HK-2 (cell line): ENCODE results near the gene DIO3.
"Not testable (repeated sequence)": the region's sequence is repeated elsewhere in the genome, so short reads cannot be mapped to it uniquely, and the experiment has no call there.

Experiments used
- DNase-seq: peaks from one replicate; pipeline ENCODE4 v3.0.0-alpha.2; 2018; ENCODE audit not compliant: unreplicated experiment

The DIO3 gene

DNA sequence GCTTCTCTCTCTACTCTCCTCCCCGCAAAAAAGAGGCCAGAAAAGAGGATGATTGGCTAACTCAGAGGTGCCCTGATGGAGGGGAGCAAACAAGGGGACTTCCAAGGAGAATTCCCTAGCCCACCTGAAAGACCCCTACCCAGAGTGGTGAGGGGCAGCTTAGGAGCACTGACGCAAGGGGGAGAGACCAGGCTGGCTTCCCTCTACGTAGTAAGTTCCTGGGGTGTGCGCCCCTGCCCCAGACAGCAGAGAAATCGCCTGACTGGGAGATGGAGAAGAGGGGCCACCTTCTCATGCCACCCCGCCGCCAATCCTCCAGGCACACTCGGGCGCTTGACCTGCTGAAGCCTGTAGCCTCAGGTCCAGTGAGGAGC, 2.1 kb upstream of the DIO3 start:
- no peak for DNase-seq

DNA sequence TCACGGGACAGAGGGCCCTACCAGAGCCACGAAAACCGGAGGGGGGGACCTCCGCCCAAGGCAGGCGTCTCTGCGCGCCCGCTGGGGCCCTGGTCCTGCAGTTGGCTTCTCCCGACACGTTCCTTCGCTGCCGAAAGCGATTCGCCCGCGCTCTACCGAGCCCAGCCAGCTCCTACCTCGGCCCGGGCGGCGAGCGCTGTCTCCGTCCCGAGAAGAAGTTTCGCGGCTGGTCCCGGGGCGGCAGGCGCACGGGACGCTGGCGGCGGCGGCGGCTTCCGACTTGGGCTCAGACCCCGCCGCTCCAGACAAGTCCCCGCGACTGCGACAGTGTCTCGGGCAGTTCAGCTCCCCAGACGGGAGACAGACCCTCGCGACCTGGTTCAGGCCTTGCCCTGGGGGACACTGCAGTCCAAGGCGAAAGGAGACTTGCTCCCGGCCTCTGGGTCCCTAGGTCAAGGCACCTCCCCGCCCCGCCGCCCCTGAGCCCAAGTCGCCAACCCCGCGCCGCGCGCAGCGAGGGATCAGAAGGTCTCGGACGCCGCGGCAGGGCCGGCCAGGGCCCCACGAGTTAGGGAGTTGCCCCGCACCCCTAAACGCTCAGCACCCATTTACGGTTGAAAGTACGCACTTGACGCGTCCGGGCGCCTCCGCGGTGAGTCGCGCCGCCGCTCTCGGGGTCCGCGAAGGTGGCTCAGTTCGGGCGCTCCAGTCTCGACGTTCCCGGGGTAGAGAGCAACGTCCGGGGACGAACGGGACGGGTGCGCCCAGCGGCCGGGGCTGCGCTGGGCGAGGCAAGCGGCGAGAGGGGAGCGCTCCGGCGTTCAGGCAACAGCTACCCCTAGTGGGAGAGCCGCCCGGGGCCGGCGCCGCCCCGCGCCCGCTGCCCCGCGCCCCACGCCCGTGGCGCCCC, 1.4 kb upstream of the DIO3 start:
- DNase-seq, result no peak

DNA sequence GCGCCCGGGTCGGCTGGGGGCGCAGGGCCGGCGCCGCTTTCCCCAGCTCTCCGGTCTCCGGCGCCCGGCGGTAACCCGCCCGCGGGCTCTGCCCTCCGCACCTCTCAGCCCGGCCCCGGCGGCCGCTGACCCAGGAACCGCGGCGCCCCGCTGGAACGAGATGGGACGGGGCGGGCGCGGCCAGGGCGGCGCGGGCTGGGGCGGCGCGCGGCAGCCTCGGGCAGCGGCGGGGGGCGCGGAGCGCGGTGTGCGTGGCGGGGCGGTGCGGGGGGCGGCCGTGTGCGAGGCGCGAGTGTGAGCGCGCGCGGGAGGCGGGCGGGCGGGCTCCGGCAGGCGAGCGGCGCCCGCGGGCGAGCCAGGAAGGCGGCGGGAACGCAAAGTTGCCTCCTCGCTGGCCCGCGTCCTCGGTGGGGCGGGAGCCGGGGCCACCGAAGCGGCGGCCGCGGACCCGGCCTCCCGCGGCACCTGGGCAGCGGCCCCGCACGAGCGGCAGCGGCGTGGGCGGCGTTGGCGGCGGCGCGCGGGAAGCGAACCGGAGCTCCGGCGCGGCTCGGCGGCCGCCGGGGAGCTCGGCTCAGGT, 671 bp upstream of the DIO3 start:
- DNase-seq, result no peak

DNA sequence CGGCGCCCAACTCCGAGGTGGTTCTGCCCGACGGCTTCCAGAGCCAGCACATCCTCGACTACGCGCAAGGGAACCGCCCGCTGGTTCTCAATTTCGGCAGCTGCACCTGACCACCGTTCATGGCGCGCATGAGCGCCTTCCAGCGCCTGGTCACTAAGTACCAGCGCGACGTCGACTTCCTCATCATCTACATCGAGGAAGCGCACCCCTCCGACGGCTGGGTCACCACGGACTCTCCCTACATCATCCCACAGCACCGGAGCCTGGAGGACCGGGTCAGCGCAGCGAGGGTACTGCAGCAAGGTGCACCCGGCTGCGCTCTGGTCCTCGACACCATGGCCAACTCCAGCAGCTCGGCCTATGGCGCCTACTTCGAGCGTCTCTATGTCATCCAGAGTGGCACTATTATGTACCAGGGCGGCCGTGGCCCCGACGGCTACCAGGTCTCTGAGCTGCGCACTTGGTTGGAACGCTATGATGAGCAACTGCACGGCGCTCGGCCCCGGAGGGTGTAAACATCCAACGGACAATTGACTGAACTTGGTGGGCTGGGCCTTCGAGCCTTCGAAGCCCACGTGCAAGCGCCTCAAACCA, 699 bp downstream of the DIO3 start:
- DNase-seq, result no peak

DNA sequence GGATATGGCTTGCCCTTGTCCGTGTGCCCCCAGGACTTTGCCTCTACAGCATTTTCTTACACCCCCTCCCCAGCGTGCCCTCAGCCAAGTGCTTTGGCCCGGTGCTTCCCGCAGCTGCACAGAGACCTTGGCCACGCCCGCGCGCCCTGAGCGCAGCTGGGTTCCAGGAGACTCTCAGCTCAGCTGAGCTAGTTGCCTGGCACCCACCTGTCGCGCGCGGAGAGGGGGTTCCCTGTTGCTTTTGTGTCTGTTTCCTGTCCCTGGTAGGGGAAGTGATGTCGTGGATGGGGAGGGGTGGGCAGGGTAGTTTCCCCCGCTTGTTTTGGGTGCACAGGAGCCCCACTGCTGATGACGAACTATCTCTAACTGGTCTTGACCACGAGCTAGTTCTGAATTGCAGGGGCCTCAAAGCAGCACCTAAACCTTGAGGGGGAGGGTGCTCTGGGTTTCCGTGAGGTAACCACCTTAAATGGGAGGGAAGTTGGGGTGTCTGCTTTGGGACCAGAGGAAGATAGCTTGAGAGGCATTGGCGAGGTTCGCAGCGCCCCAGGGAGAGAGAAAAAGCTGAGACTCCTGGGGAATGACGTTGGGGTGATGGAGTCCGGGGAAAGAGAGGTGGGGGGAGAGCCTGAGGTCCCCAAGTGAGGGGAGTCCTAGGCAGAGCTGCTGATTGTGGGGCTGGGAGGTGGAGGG, 1.5 kb downstream of the DIO3 start:
- no peak for DNase-seq

DNA sequence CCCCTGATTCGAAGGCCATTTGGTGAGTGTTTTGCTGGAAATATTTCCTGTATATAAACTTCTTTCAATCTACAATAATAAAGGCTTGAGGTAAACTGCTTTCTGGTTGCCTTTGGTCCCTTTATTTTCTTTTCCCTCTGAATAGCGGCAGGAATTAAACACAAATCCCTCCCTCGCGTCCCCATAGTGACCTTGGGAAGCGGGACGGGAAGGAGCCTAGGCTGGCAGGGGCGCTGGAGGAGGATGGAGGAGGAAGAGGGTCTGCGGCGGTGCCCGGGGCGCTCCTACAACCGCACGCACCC, 2.0 kb downstream of the DIO3 start:
- no peak for DNase-seq

DNA sequence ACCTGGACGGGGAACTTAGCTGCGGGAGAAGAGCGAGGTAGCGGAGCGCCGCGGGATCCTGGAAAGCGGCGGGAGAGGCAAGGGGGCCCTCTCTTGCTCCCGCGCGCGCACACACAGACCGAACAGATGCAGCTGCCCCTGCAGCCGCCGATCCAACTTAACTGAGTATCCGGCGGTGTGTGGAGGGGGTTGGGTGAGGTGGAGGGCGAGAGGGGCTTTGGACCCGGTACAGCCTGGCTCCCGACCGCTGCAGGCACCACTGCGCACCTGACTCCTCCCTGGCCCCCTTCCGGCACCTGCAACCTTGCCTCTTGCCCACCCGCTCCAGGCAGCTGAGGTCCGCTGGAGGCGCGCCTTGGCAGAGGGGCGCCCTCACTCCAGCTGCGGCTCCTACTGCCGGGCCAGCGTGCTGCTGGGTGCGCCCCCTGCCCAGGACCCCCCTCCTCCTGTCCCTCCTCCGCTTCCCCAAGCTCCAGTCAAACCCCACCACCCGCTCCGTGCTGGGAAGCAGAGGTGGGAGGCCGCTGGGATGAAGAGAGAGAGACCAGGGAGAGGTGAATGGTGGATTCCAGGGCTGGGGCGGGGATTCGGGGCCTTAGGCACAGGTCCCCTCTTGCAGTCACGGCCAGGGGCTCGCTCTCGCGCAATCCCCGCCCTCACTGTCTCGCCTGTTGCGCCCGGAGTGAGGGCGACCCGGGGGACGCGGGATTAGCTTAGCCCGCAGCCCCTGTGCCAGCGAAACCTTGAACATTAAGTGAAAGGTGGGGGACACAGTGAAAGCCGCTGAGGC, 2.6 kb downstream of the DIO3 start:
- no peak for DNase-seq

DNA sequence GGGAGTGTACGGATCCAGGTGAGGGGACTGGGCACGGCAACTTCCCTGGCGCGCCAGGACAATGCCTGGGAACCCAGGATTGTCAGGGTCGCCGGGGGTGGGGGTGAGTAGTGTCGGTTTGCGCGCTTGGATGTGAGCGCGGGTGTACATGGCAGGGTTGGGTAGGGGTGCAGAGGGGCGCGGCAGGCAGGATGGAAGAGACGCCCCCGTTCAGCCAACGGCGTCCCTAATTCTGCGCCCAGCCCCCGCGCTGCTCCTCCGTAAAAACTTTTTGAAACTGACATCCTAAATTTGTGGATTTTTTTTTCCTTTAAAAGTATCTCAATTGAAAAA, 3.1 kb downstream of the DIO3 start:
- DNase-seq, result no peak

DNA sequence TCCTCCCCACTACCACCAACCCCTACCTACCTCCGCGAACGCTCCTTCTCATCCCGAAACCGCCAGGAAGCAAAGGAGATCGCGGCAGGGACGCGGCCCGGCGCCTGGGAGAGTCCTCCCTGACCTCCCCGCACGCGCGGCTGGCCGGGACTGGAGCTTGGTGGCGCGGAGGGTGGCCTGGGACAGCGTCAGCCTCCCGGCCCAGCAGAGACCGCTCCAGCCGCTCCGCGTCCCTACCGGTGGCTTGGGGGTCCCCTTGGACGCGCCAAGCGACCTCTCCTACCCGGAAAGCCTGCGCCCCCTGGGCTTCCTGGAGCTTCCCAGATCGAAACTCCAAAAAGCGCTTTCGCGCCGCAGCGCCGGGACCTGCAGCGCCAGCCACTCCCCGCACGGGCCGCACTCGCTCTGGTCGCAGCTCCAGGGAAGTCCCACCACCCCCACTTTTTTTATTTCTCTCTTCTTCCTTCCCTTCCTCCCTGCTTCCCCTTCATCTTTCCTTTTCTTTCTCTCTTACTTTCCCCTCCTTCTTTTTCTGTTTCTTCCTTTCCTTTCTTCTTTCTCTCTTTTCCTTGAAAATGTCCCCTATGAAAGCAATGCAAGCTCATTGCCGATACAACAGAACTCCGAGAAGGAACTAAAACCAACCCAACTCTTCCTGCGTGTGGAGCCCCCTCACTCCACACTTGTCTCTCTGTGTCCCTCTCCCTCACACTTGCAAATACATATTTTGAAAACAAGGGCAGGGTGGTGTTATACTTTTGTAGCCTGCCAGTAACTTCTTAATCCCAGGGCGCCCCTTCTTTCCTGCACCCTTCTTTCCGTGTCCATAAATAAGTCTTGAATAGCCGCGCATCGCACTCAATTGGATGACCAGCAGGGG, 3.8 kb downstream of the DIO3 start:
- no peak for DNase-seq

DNA sequence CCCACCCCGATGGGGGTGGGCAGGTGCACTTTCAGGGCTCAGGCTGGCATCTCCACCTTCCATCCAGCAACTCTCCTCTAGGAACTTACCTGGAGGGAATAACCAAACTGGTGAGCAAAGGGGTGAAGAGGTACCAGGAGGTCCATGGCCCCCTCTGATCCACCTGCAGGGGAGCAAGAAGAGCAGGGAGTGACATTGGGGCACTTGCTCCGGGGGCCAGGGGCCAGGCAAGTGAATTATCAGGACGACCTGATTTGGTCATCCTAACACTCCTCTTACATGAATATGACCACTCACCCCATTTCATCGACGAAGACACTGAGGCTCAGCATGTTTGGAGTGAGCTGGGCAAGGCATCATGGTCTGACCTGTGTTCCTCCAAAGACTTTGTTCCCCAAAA, 6.0 kb downstream of the DIO3 start:
- DNase-seq, result no peak

DNA sequence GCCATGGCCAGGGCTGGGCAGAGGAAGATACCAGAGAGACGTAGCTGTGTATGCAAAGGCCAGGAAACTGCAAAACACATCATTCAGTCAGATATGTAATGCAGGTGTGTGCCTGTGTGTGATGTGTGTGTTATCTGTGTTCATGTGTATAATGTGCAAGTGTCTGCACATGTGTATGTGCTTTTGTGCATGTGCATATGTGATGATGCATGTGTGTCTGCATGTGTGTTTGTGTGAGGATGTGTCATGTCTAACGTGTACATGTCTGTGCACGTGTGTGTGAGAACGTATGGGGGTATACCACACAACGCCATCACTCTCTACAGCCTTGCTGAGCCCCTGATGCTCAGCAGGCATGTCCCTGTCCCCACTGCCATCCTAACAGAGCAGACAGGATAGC, 9.7 kb downstream of the DIO3 start:
- DNase-seq, result no peak

DNA sequence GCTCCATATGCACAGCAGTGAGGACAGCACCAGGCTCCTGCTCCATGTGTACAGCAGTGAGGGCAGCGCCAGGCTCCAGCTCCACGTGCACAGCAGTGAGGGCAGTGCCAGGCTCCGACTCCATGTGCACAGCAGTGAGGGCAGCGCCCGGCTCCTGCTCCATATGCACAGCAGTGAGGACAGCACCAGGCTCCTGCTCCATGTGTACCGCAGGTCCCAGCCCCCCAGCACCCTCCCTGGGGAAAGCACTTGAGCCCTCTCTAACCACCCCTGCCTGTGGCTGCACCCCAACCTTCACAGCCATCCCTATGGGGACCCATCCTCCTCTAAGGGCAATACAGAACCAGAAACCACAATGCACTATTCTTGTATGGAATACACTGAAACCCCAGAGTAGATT, 11.2 kb downstream of the DIO3 start:
- DNase-seq, result not testable (repeated sequence)

DNA sequence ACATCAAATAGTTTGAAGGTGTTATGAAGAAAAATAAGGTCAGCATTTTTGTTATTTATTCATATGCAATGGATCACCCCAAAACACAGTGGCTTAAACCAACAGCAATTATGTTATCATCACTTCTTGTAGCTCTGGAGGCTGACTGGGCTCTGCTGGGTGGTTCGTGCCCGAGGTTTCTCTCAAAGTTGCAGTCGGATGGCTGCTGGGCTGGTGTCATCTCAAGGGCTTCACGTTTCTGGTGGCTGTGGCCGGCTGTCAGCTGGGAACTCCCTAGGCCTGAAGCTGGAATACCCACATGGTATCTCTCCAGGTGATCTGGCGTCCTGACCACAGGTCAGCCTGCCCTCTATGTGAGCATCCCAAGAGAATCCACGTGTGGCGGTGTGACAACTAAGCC, 12.0 kb downstream of the DIO3 start:
- DNase-seq, result no peak

DNA sequence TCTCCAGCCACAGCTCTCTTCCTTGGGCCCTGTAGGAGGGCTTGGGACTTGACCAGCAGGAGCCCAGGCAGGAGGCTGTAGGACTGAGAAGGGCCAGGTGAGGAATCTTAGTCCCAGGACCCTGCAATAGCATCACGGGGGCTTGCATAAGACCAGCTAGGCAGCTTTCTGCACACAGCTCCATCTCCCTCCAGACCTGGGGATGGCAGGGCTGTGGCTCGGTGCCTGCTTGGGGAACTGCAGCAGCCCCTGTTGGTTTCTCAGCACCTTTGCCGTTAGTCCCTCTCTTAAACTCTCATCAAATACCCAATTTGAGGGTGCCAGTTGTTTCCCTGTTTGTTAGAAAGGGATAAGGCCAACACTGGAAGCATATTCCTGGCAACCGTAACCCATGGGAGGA, 14.3 kb downstream of the DIO3 start:
- no peak for DNase-seq

DNA sequence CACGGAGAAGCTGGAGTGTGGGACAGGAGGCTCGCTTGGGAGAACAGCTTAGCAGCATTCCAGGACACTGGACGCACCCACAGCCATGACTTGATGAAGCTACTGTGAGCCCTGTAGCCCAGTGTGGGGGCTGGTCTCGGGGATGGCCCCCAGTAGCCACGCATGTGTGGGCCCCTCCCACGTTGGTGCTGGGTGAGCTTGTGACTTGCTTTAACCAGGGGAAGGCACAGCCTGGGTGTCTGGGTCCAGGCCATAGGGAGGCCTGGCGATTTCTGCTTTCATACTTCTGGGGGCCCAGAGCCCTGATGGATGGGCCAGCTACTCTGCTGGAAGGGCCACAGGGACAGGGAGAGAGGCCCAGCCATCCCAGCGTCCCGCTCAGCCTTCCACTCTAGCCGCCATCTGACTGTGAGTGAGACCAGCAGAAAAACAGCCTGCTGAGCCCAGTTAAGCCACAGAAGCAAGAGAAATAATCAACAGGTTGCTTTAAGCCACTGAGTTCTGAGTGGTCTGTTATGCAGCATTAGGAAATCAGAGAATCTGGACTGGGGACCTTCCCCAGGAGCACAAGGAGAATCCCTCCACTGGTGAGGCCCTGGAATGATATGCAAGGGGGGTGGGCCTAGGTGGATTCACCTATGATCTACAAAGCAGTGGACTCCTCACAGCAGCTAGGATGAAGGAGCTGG, 16.1 kb downstream of the DIO3 start:
- DNase-seq, result no peak

DNA sequence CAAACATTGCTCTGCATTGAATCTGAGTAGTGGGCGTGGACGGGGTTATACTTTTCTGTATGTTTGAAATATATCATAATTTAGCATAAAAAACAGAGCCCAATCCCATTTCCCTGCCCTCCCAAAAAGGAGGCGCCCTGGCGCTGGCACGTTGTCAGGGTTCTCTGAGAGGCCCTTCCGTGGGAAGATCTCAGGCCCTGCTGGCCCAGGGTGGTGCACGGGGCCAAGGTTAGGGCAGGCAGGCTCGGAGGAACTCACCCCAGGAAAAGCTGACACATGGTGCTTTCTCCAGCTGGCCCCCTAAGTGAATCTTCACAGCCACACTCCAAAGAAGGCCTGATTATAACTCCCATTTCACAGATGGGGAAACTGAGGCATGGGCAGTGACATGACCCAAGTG, 17.2 kb downstream of the DIO3 start:
- DNase-seq, result no peak

DNA sequence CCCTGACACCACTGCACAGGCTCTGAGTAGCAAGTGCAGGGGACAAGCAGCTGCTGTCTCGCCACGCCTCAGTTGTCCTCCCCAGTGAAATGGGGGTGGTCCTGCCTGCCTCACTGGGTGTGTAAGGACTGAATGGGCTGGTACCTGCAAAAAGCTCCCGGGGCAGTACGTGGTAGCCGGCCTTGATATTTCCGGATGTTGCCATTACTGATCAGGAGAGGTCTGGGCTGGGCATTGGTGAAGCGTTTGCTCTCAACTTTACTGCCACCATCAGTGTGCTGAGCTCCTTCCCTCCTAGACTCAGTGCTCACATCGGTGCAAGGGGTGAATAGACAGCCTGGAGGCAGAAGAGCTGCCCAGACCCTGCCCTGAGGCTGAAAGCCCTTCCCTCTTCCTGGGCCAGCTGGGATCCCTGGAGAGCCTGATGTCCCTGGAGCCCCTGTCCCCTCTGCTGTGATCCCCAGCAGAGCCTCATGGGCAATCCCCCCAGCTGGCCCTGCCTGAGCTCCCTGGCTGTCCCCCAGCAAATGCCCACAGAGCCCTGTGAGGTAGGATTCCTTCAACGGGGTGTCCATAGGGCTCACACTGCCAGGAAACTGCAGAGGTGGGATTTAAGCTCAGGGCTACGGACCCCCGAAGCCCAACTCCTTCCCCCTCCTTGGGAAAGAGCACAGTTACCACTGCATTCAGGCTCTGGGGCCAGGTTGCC, 18.2 kb downstream of the DIO3 start:
- DNase-seq, result no peak

DNA sequence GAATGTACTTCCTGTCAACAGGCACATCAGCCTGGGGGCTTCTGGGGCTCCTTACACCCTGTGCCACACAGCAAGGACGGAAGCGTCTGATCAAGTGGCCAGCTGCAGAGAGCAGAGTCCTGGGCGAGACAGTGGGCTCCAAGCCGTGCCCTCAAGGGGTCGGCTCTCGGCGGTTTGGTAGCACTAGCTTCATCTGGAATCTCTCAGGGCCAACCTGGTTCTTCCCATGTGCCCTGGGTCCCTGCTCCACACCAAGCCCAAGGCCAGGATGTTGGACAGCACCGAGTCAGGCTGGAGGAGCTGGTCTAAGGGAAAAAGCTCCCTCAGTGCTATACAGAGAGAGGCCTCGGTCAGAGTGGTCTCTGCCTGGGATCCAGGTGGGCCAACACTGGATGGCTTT, 20.5 kb downstream of the DIO3 start:
- no peak for DNase-seq

DNA sequence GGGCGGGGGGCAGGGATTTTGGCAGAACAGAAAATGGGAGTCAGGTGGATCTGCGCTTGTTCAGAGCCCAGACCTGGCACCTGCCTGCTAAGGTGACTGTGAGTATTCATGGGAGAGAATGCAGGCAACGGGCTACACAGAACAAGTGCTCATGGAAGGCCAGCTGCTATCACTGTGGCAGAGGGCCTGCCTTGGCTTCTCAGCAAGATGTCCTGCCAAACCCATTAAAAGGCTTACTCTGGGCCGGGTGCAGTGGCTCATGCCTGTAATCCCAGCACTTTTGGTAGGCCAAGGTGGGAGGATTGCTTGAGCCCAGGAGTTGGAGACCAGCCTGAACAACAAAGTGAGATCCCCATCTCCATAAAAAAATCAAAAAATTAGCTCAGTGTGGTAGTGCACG, 21.0 kb downstream of the DIO3 start:
- no peak for DNase-seq
